Measurements from ENCODE around the gene AQP1.

The AQP1 gene

DNA sequence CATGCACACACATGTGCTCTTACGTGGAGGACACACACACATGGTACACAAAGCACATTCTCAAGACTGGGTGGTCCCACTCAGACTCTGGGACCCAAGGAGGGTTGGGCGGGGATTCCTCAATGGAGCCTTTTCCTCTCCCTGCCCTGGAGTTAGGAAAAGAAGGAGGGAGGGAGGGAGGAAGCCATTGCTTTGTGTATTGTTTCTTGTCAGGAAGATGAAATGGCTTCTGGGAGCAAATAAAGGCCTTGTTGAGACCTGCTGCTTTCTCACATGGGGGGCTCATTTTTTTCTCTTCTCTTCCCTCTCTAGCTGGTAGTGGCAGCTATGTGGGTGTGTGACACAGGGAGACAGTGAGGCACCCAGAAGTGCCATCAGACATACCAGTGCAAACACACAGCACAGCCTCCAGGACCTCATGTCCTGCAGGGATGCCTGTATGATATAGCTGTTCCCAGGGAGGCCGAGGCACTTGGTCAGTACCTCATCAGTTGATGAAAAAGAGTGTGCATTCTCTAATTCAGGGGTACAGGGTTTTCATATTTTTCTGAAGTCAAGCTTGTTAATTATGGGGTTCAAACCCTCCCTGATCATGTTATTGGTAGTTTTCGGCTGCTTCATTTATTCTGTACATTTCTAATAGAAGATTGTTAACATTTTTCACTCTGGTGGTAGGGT, 5.7 kb downstream of the AQP1 start:
- no peak for DNase-seq (ENCODE audit: low read depth)
- TF ChIP-seq, protein P1, sequence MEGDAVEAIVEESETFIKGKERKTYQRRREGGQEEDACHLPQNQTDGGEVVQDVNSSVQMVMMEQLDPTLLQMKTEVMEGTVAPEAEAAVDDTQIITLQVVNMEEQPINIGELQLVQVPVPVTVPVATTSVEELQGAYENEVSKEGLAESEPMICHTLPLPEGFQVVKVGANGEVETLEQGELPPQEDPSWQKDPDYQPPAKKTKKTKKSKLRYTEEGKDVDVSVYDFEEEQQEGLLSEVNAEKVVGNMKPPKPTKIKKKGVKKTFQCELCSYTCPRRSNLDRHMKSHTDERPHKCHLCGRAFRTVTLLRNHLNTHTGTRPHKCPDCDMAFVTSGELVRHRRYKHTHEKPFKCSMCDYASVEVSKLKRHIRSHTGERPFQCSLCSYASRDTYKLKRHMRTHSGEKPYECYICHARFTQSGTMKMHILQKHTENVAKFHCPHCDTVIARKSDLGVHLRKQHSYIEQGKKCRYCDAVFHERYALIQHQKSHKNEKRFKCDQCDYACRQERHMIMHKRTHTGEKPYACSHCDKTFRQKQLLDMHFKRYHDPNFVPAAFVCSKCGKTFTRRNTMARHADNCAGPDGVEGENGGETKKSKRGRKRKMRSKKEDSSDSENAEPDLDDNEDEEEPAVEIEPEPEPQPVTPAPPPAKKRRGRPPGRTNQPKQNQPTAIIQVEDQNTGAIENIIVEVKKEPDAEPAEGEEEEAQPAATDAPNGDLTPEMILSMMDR (conservative IDR thresholded peaks at IDR 0.05; ENCODE audit: low read depth, low read length) = no peak
- no peak overlapping the region for H3K4me3 ChIP-seq (ENCODE audit: low read length)

DNA sequence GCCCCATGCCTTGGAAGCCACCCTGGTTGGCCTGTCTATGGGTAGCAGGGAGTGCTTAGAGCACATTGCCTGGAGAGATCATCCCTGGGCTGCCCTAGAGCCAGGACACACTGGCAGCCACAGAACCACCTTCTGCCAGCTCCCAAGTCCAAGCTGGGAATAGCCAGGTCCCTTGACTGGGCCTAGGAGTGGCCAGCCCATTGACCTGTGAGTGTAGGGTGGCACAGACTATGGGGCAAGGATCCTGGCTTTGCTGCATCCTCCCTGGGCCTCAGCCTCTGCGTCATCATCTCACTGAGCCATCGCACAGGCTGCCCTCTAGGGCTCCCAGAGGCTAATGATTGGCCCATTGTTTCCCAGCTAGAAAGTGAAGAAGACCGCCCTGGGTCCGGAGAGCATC, 7.0 kb downstream of the AQP1 start:
- TF ChIP-seq, protein P1 (conservative IDR thresholded peaks at IDR 0.05; ENCODE audit: low read depth, low read length) = no peak
- DNase-seq (ENCODE audit: low read depth) = no peak
- no peak overlapping the region for H3K4me3 ChIP-seq (ENCODE audit: low read length)

DNA sequence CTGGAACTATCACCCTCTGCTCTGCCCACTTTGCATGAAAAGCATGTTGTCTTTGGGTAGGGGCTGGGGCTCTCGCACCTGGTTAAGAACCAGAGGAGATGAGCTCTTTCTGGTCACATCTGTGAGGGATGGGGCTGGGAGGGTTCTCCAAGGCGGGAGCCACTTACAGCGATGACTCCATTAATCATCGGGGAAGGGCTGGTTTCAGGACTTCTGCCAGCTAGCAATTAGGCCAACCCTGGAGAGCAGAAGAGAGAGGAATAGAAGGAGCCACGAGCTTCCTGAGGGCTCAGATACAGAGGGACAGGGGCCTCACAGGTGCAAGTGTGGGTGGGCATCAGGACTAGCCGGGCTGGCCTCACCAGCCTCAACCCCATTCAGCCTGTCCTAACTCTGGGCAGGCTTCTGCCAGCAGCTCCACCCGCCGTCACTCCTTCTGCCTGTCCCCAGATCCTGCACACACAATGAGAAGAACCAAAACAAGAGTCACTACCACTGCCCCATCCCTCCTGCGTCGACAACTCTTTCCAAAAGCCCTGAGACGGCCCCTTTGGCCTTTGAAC, 8.4 kb downstream of the AQP1 start:
- no peak overlapping the region for H3K4me3 ChIP-seq (ENCODE audit: low read length)
- TF ChIP-seq, protein P1 (conservative IDR thresholded peaks at IDR 0.05; ENCODE audit: low read depth, low read length) = no peak
- DNase-seq (ENCODE audit: low read depth) = no peak

DNA sequence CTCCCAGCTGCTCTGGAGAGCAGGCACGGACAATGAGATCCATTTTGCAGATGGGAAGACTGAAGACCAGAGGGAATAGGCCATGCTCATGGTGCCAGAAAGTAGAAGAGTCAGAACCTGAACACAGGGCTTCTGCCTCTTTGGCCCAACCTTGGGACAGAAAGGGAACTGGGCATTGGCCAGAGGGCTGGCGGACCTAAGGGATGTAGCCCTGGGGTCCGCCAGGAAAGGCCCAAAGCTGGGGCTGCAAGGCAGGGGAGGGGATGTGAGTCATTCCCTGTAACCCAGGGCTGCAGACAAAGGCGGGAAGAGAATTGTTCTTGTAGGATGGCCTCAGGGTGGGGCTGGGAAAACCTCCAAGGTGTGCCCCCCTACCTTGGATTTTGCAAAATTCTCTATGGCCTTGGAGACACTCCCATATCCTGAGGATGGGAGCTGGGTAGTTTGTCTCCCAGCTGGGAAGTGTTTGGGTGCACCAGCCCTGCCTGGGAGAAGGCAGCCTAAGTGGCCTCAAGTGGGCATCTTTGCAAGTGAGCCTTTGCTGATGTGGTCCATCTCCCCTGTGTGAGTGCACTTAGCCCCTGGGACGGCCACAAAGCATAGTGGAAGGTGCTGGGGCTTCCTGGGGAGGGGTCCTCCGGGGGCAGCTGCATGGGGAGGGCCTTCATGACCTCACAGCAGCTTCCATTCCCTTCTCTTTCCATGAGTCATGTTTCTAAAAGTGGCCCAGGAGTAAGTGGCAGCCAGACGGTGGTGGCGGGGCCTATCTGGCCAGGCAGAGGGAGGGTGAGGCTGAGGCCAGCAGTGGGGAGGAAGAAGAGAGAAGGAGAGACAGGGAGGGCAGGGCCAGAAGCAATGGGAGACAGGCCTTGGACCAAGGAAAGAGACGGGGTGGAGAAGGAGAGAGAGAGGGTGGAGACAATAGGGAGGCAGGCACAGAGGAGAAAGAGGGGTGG, 9.2 kb downstream of the AQP1 start:
- no peak overlapping the region for H3K4me3 ChIP-seq (ENCODE audit: low read length)
- no peak for DNase-seq (ENCODE audit: low read depth)
- TF ChIP-seq, protein P1 (conservative IDR thresholded peaks at IDR 0.05; ENCODE audit: low read depth, low read length) = no peak

DNA sequence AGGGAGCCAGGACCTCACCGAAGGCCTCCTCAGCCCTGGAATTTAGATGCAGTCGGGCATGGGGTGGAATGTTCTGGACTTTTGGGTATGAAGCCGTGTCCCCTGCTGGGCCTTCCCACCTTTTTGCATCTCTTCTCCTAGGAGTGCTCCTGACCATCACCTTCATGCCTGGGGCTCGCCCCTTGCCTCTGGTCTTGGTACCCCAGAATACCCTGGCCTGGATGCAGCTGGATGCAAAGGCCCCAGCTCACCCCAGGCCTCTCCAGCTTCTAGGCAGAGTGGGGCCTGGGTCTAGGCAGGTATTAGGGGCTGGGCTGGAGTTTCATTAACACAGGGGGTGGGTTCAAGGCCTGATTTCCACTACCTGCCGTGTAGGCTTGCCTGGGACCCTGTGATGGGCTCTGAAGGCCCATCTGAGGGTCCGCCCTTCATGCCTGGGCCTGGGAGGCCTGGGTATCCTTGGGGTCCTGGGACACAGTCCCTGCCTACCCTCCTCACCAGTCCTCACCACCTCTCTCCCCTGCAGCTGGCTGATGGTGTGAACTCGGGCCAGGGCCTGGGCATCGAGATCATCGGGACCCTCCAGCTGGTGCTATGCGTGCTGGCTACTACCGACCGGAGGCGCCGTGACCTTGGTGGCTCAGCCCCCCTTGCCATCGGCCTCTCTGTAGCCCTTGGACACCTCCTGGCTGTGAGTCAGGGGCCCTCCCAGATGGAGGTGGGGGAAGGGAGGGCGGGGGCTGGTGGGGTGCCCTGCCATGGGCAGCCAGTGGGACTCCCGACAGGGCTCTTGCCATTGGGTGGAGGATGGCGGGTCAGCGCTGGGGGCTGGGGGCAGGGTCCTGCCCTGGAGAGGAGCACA, 10.1 kb downstream of the AQP1 start:
- no peak for DNase-seq (ENCODE audit: low read depth)
- TF ChIP-seq, protein P1 (conservative IDR thresholded peaks at IDR 0.05; ENCODE audit: low read depth, low read length) = no peak
- H3K4me3 ChIP-seq (ENCODE audit: low read length) = no peak overlapping the region

DNA sequence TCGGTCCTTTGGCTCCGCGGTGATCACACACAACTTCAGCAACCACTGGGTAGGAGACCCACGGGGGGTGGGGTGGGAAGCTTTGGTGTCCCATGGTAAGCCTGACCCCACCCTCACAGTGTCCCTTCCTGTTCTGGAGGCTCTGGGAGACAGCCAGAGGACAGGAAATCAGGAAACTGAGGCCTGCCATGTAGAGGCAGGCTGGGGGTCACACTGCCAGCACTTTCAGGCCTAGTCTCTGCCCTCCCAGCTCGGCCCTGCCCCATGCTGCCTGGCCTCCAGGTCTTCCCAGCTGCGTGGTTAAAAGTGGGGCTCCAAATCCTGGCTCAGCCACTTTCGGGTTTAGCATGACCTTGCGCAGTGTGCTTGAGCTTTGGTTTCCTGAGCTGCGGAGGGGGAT, 10.9 kb downstream of the AQP1 start:
- TF ChIP-seq, protein P1 (conservative IDR thresholded peaks at IDR 0.05; ENCODE audit: low read depth, low read length) = no peak
- DNase-seq (ENCODE audit: low read depth) = no peak
- no peak overlapping the region for H3K4me3 ChIP-seq (ENCODE audit: low read length)

All from retinal pigment epithelial cell (primary cell).